Testis (tissue), 2 donors: ENCODE results near the gene PPM1E.

Source experiments
- POLR2A ChIP-seq: fragments of 450-650 bp; IDR thresholded peaks from one replicate; pipeline ENCODE4 v1.6.1; 2017; ENCODE audit warnings: antibody characterized with exemption, mild to moderate bottlenecking, moderate library complexity
- TF ChIP-seq, protein P1 (sequence below), 3 experiments: fragments of 450-650 bp in 2 of 3; fragments of 200-600 bp in 1 of 3; sonication (generic) in 1 of 3; IDR thresholded peaks; one replicate each; pipeline ENCODE4 v1.5.1; 2016 to 2019; ENCODE audit warnings: antibody characterized with exemption in 3 of 3, mild to moderate bottlenecking in 2 of 3, moderate library complexity in 1 of 3

DNA sequence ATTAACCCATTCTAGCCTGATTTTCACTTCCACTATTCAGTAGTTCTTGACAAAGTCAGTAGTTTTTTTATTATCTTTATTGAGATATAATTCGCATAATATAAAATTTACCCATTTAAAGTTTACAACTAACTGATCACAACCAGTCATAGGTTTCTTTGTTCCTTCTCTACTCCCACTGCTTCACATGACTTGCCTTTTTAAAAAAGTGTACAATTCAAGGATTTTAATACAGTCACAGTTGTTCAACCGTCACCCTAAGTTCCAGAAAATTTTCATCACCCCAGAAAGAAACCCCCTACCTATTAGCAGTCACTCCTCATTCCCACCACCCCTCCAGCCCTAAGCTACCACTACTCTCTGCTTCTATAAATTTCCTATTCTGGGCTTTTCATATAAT, 188.5 kb downstream of the PPM1E start:
- TF ChIP-seq, protein P1, sequence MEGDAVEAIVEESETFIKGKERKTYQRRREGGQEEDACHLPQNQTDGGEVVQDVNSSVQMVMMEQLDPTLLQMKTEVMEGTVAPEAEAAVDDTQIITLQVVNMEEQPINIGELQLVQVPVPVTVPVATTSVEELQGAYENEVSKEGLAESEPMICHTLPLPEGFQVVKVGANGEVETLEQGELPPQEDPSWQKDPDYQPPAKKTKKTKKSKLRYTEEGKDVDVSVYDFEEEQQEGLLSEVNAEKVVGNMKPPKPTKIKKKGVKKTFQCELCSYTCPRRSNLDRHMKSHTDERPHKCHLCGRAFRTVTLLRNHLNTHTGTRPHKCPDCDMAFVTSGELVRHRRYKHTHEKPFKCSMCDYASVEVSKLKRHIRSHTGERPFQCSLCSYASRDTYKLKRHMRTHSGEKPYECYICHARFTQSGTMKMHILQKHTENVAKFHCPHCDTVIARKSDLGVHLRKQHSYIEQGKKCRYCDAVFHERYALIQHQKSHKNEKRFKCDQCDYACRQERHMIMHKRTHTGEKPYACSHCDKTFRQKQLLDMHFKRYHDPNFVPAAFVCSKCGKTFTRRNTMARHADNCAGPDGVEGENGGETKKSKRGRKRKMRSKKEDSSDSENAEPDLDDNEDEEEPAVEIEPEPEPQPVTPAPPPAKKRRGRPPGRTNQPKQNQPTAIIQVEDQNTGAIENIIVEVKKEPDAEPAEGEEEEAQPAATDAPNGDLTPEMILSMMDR (IDR thresholded peaks at IDR 0.05): no peak
- TF ChIP-seq POLR2A: no peak
